Measurements from ENCODE around the gene SCT.

The SCT gene

GRCh38 chr11:623349-623869 lies 3.6 kb downstream of the SCT start:
- DNase-seq (ENCODE audit: low spot score), result no peak

GRCh38 chr11:621838-622237 lies 5.1 kb downstream of the SCT start:
- no peak for DNase-seq (ENCODE audit: low spot score)

GRCh38 chr11:620935-621814 lies 5.8 kb downstream of the SCT start:
- no peak for DNase-seq (ENCODE audit: low spot score)

- DNase-seq (ENCODE audit: low spot score), result no peak
These were observed 6.8 kb downstream of the SCT start for GRCh38 chr11:620201-620600.

- DNase-seq (ENCODE audit: low spot score), result no peak
These were observed 7.3 kb downstream of the SCT start for GRCh38 chr11:619628-620050.

GRCh38 chr11:618856-619627 lies 7.9 kb downstream of the SCT start:
- DNase-seq (ENCODE audit: low spot score), result no peak

- DNase-seq (ENCODE audit: low spot score), result no peak
These were observed 8.9 kb downstream of the SCT start for GRCh38 chr11:617912-618682.

- no peak for DNase-seq (ENCODE audit: low spot score)
These were observed 9.6 kb downstream of the SCT start for GRCh38 chr11:617199-617911.

GRCh38 chr11:616320-617198 lies 10.4 kb downstream of the SCT start:
- no peak for DNase-seq (ENCODE audit: low spot score)

GRCh38 chr11:615504-616319 lies 11.3 kb downstream of the SCT start, which contains the start of gene IRF7:
IRF7 (minus strand) TSS chr11:615950; CDS start chr11:615364, 586 bp downstream.
- peak; percentile 92 for DNase-seq (ENCODE audit: low spot score)

- no peak for DNase-seq (ENCODE audit: low spot score)
These were observed 12.1 kb downstream of the SCT start for GRCh38 chr11:614623-615503.

GRCh38 chr11:614021-614622 lies 12.9 kb downstream of the SCT start:
- no peak for DNase-seq (ENCODE audit: low spot score)

GRCh38 chr11:613369-613968 lies 13.5 kb downstream of the SCT start:
- peak; percentile 75 for DNase-seq (ENCODE audit: low spot score)

GRCh38 chr11:612961-613300 lies 14.1 kb downstream of the SCT start:
- DNase-seq (ENCODE audit: low spot score), result no peak

- peak; percentile 76 for DNase-seq (ENCODE audit: low spot score)
These were observed 14.6 kb downstream of the SCT start for GRCh38 chr11:612201-612960.

- DNase-seq (ENCODE audit: low spot score), result no peak
These were observed 15.7 kb downstream of the SCT start for GRCh38 chr11:611001-611996.
